HepG2 (cell line): Measurements from ENCODE around the gene SERPINA6. TPM values are rescaled to one million over a fixed set of nuclear protein-coding genes. Genes with fewer than 3 reads are reported as not detected.

Experiments used
- ATAC-seq: fragments of 200-7000 bp; cut with Tn5 transposase; 3 replicates; pipeline ENCODE4 v1.9.1; 2020; ENCODE audit warnings: mild to moderate bottlenecking, moderate library complexity
- BruUV-seq: library from RNA; stranded (reverse); fragments of 400-500 nt; replicated peaks from 2 replicates; lab custom pipeline; 2021; lab: Mats Ljungman, UMichigan
- CTCF ChIA-PET: fragments of 300-600 bp; formaldehyde crosslinking; extraction: SDS; loops from one replicate; lab custom pipeline; 2021; ENCODE audit warnings: low total read pairs, inconsistent platforms, low intra/inter-chr PET ratio; lab: Yijun Ruan, JAX
- POLR2A ChIA-PET: fragments of 350-600 bp; sonication (Branson Sonifier 250); formaldehyde crosslinking; loops from one replicate; lab custom pipeline; 2020; ENCODE audit warnings: antibody characterized with exemption, inconsistent platforms; lab: Yijun Ruan, JAX
- DNase-seq: peaks from one replicate; pipeline ENCODE4 v3.0.0-alpha.2; 2015; ENCODE audit warnings: low spot score
- FAIRE-seq: peaks from 3 replicates; lab custom pipeline; 2011; peaks lifted over from hg19 to GRCh38; lab: Jason Lieb, UNC
- H2AFZ ChIP-seq: one replicate; pipeline ENCODE4 v1.6.1; 2011; ENCODE audit warnings: low read length, inconsistent platforms
- H3K27ac ChIP-seq: fragments of 300-600 bp; 3 replicates; pipeline ENCODE4 v1.8.0; 2011; ENCODE audit warnings: mixed run types, mild to moderate bottlenecking, mixed read lengths, low read length, inconsistent platforms; ENCODE audit not compliant: insufficient read depth; ENCODE audit errors: extremely low read length
- H3K27me3 ChIP-seq, 2 experiments: fragments of 200-600 bp in 1 of 2; 2 replicates in 1 of 2; 3 replicates in 1 of 2; pipeline versions ENCODE4 v1.6.0 to v1.8.0; 2011; ENCODE audit warnings: low read length in 2 of 2, mild to moderate bottlenecking in 2 of 2, moderate library complexity in 2 of 2, inconsistent platforms in 1 of 2; ENCODE audit not compliant: insufficient read depth in 2 of 2, control insufficient read depth in 1 of 2
- H3K36me3 ChIP-seq, 2 experiments: fragments of 200-600 bp in 1 of 2; replicated peaks in 1 of 2; 2 replicates in 1 of 2; 3 replicates in 1 of 2; pipeline versions ENCODE4 v1.5.1 to v1.8.0; 2011; ENCODE audit warnings: low read length in 2 of 2, inconsistent platforms in 1 of 2; ENCODE audit not compliant: insufficient read depth in 2 of 2, control insufficient read depth in 1 of 2
- H3K4me1 ChIP-seq: 2 replicates; pipeline ENCODE4 v1.5.1; 2012; ENCODE audit warnings: low read length, inconsistent platforms; ENCODE audit not compliant: insufficient read depth
- H3K4me2 ChIP-seq: 2 replicates; pipeline ENCODE4 v1.6.0; 2011; ENCODE audit warnings: low read depth, low read length, inconsistent platforms
- H3K4me3 ChIP-seq, 3 experiments: fragments of 200-600 bp in 1 of 3; sonication (generic), shearing (Covaris generic) in 1 of 3; replicated peaks in 1 of 3; 2 replicates each; pipeline ENCODE4 v1.5.1; 2011 to 2016; ENCODE audit warnings: low read length in 3 of 3, inconsistent platforms in 2 of 3, low read depth in 2 of 3, mild to moderate bottlenecking in 2 of 3, control low read depth in 1 of 3, mixed read lengths in 1 of 3; ENCODE audit not compliant: insufficient read depth in 1 of 3
- H3K79me2 ChIP-seq: one replicate; pipeline ENCODE4 v1.6.1; 2011; ENCODE audit warnings: low read length, inconsistent platforms; ENCODE audit not compliant: insufficient read depth
- H3K9ac ChIP-seq: 2 replicates; pipeline ENCODE4 v1.6.0; 2011; ENCODE audit warnings: mild to moderate bottlenecking, low read depth, low read length, inconsistent platforms; ENCODE audit not compliant: insufficient read depth
- H3K9me3 ChIP-seq: 2 replicates; pipeline ENCODE4 v1.5.1; 2012; ENCODE audit warnings: mild to moderate bottlenecking, low read length
- H4K20me1 ChIP-seq: 2 replicates; pipeline ENCODE4 v1.6.0; 2011; ENCODE audit warnings: inconsistent platforms, mild to moderate bottlenecking, low read length, moderate library complexity; ENCODE audit not compliant: insufficient read depth
- ARID2 ChIP-seq: sonication (generic); formaldehyde crosslinking; IDR thresholded peaks from 2 replicates; pipeline ENCODE4 v1.8.1; 2022; ENCODE audit warnings: mild to moderate bottlenecking, missing genetic modification reagents, borderline replicate concordance
- ELF4 ChIP-seq: sonication (generic); formaldehyde crosslinking; IDR thresholded peaks from 2 replicates; pipeline ENCODE4 v1.5.0; 2020; ENCODE audit warnings: missing genetic modification reagents, mild to moderate bottlenecking, moderate library complexity, borderline replicate concordance
- ELK4 ChIP-seq: sonication (generic); formaldehyde crosslinking; IDR thresholded peaks from 2 replicates; pipeline ENCODE4 v1.9.0; 2021; ENCODE audit warnings: missing genetic modification reagents, borderline replicate concordance
- FOSL2 ChIP-seq: sonication (generic); formaldehyde crosslinking; IDR thresholded peaks from 2 replicates; pipeline ENCODE4 v1.4.0; 2020; ENCODE audit warnings: missing genetic modification reagents
- FOXM1 ChIP-seq: sonication (generic); formaldehyde crosslinking; IDR thresholded peaks from 2 replicates; pipeline ENCODE4 v1.5.0; 2020; ENCODE audit warnings: missing genetic modification reagents
- IKZF1 ChIP-seq: fragments of 450-650 bp; IDR thresholded peaks from 2 replicates; pipeline ENCODE4 v1.7.1; 2016
- IKZF5 ChIP-seq: IDR thresholded peaks from 2 replicates; pipeline ENCODE4 v1.6.1; 2018; ENCODE audit warnings: missing genetic modification reagents, mild to moderate bottlenecking, missing compliant biosample characterization
- SMC3 ChIP-seq: IDR thresholded peaks from 2 replicates; pipeline ENCODE4 v1.6.1; 2011; ENCODE audit warnings: low read length, improper control_type of control experiment
- SRF ChIP-seq: IDR thresholded peaks from 2 replicates; pipeline ENCODE4 v1.6.1; 2011; ENCODE audit warnings: mild to moderate bottlenecking, low read depth, low read length, moderate library complexity
- ZBTB42 ChIP-seq: sonication (generic); formaldehyde crosslinking; IDR thresholded peaks from 2 replicates; pipeline ENCODE4 v1.5.0; 2020; ENCODE audit warnings: mild to moderate bottlenecking, missing genetic modification reagents
- ZNF124 ChIP-seq: sonication (generic); formaldehyde crosslinking; IDR thresholded peaks from 2 replicates; pipeline ENCODE4 v1.4.0; 2020; ENCODE audit warnings: missing genetic modification reagents
- ZNF556 ChIP-seq: sonication (generic); formaldehyde crosslinking; IDR thresholded peaks from 2 replicates; pipeline ENCODE4 v1.4.0; 2020; ENCODE audit warnings: mild to moderate bottlenecking, missing genetic modification reagents, borderline replicate concordance
- ZNF564 ChIP-seq: sonication (generic); formaldehyde crosslinking; IDR thresholded peaks from 2 replicates; pipeline ENCODE4 v1.8.1; 2023; ENCODE audit warnings: mild to moderate bottlenecking, missing genetic modification reagents
- WGBS: methylation state at CpG from one replicate; pipeline ENCODE4 v1.1.6; 2017; ENCODE audit warnings: low lambda C conversion rate; 5-methylcytosine and 5-hydroxymethylcytosine counted together
- in situ Hi-C: cut with HindIII; loops from 2 replicates; pipeline ENCODE4 v1.10.0; 2017; ENCODE audit warnings: low pct_unique_long_range_greater_than_20kb; ENCODE audit not compliant: extremely low pct_ligation_motif_present
- intact Hi-C: fragments of 100-400 bp; cut with micrococcal nuclease; formaldehyde crosslinking; loops from one replicate; pipeline ENCODE4 v1.10.0; 2022; ENCODE audit not compliant: unreplicated experiment
- polyA plus RNA-seq, 8 experiments: library from polyadenylated mRNA; depleted of rRNA in 3 of 8; stranded (reverse) in 7 of 8; unstranded in 1 of 8; fragments of >200 nt; fragmentation: Illumina TruSeq in 4 of 8; extraction: Trizol in 4 of 8; gene quantifications; 2 replicates each; pipeline versions ENCODE4 v1.2.1 to v1.2.3, GENCODE V29; 2011 to 2016; ENCODE audit warnings: low read depth in 4 of 8, missing spikeins in 1 of 8, mixed read lengths in 1 of 8; ENCODE audit not compliant: insufficient read depth in 1 of 8
- total RNA-seq, 5 experiments: library from RNA; depleted of rRNA; stranded (reverse); fragments of >200 nt; fragmentation: Illumina TruSeq; extraction: Trizol; gene quantifications; 2 replicates each; pipeline ENCODE4 v1.2.3, GENCODE V29; 2016; ENCODE audit warnings: low read depth in 1 of 5
- TF ChIP-seq, protein P1 (sequence below): sonication (generic); formaldehyde crosslinking; IDR thresholded peaks from 2 replicates; pipeline ENCODE4 v1.4.0; 2020; ENCODE audit warnings: missing genetic modification reagents; ENCODE audit errors: not compliant biosample characterization
- TF ChIP-seq, protein P2 (sequence below): sonication (generic); formaldehyde crosslinking; IDR thresholded peaks from 2 replicates; pipeline ENCODE4 v1.4.0; 2020; ENCODE audit warnings: missing genetic modification reagents, borderline replicate concordance
- TF ChIP-seq, protein P3 (sequence below): IDR thresholded peaks from 2 replicates; pipeline ENCODE4 v1.6.1; 2016; ENCODE audit warnings: missing genetic modification reagents, missing compliant biosample characterization
- TF ChIP-seq, protein P4 (sequence below): sonication (generic); formaldehyde crosslinking; IDR thresholded peaks from 2 replicates; pipeline ENCODE4 v1.5.0; 2020; ENCODE audit warnings: mild to moderate bottlenecking, missing genetic modification reagents

The SERPINA6 gene
- total and polyA plus RNA-seq, 2 of the 13 experiments (the other 11 are each of a cell fraction or from before 2014, with no cell fraction given): 260 to 333 TPM

- Histone ChIP-seq H3K27me3 (no peaks in the 10 kb centered on the region), H3K4me2 (no peak overlapping the region), H3K79me2 (no peaks in the 10 kb centered on the region)
- ChIA-PET CTCF (no interaction called here), POLR2A (interaction anchor here (0.9 to 1.5 kb wide), 4 partner anchors 10 to 59 kb away, joined by 3 to 4 read pairs (median 4); partner anchors contain the start of gene SERPINA1)
- DNase-seq: no peak
- BruUV-seq: no TSS peak
- intact Hi-C loops (no loop called here), in situ Hi-C loops (no loop called here)
- FAIRE-seq: no peak
- TF ChIP-seq SMC3 (no peak), FOXM1 (CRISPR knock-in tag) (no peak), ARID2 (CRISPR knock-in tag) (no peak), IKZF1 (no peak), ELF4 (no peak), IKZF5 (CRISPR knock-in tag) (no peak), SRF (no peak), FOSL2 (CRISPR knock-in tag) (no peak), ELK4 (no peak), ZNF564 (no peak), ZBTB42 (CRISPR knock-in tag) (no peak), ZNF556 (no peak), ZNF124 (CRISPR knock-in tag) (no peak)
- TF ChIP-seq, protein P1, sequence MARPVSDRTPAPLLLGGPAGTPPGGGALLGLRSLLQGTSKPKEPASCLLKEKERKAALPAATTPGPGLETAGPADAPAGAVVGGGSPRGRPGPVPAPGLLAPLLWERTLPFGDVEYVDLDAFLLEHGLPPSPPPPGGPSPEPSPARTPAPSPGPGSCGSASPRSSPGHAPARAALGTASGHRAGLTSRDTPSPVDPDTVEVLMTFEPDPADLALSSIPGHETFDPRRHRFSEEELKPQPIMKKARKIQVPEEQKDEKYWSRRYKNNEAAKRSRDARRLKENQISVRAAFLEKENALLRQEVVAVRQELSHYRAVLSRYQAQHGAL: no peak
- TF ChIP-seq, protein P2, sequence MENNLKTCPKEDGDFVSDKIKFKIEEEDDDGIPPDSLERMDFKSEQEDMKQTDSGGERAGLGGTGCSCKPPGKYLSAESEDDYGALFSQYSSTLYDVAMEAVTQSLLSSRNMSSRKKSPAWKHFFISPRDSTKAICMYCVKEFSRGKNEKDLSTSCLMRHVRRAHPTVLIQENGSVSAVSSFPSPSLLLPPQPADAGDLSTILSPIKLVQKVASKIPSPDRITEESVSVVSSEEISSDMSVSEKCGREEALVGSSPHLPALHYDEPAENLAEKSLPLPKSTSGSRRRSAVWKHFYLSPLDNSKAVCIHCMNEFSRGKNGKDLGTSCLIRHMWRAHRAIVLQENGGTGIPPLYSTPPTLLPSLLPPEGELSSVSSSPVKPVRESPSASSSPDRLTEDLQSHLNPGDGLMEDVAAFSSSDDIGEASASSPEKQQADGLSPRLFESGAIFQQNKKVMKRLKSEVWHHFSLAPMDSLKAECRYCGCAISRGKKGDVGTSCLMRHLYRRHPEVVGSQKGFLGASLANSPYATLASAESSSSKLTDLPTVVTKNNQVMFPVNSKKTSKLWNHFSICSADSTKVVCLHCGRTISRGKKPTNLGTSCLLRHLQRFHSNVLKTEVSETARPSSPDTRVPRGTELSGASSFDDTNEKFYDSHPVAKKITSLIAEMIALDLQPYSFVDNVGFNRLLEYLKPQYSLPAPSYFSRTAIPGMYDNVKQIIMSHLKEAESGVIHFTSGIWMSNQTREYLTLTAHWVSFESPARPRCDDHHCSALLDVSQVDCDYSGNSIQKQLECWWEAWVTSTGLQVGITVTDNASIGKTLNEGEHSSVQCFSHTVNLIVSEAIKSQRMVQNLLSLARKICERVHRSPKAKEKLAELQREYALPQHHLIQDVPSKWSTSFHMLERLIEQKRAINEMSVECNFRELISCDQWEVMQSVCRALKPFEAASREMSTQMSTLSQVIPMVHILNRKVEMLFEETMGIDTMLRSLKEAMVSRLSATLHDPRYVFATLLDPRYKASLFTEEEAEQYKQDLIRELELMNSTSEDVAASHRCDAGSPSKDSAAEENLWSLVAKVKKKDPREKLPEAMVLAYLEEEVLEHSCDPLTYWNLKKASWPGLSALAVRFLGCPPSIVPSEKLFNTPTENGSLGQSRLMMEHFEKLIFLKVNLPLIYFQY (CRISPR knock-in tag): no peak
- TF ChIP-seq, protein P3, sequence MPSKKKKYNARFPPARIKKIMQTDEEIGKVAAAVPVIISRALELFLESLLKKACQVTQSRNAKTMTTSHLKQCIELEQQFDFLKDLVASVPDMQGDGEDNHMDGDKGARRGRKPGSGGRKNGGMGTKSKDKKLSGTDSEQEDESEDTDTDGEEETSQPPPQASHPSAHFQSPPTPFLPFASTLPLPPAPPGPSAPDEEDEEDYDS (CRISPR knock-in tag): no peak
- TF ChIP-seq, protein P4, sequence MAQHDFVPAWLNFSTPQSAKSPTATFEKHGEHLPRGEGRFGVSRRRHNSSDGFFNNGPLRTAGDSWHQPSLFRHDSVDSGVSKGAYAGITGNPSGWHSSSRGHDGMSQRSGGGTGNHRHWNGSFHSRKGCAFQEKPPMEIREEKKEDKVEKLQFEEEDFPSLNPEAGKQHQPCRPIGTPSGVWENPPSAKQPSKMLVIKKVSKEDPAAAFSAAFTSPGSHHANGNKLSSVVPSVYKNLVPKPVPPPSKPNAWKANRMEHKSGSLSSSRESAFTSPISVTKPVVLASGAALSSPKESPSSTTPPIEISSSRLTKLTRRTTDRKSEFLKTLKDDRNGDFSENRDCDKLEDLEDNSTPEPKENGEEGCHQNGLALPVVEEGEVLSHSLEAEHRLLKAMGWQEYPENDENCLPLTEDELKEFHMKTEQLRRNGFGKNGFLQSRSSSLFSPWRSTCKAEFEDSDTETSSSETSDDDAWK: no peak
- TF ChIP-seq, all 625 proteins: peak for 0
- Histone ChIP-seq H3K9ac (no peak overlapping the region), H3K4me3 (no peak overlapping the region), H3K9me3 (no peaks in the 10 kb centered on the region), H3K4me1 (peaks cover 78% of the 10 kb centered on the region), H3K27ac (no peak overlapping the region), H2AFZ (no peak overlapping the region), H3K36me3 (no peaks in the 10 kb centered on the region), H4K20me1 (no peaks in the 10 kb centered on the region)
- ATAC-seq: peak; percentile 35
- 77% methylated on average over 3 of the region's 3 CpGs for WGBS
Measured at GRCh38 chr14:94330432-94330831, 7.3 kb upstream of the SERPINA6 start.
